Measurements from ENCODE around the gene DNAJB14. TPM values are rescaled to one million over a fixed set of nuclear protein-coding genes. Genes with fewer than 3 reads are reported as not detected.
A peak's percentile ranks its signal among the peaks of the same experiment; 100 is the strongest.

Gene DNAJB14
- total RNA-seq: 10 to 100 TPM; 18.4 to 64.9 (median 19.8) TPM

GRCh38 chr4:99946356-99947189 is at the start of gene DNAJB14:
Gene DNAJB14, minus strand, starts transcription at chr4:99946618. Its CDS starts 47 bp downstream, at chr4:99946571.
- peak within 1 kb of the TSS; percentile 94 for H3K4me3 ChIP-seq (ENCODE audit: low read depth, poor library complexity, severe bottlenecking)
- peak; percentile 60 to 95 for DNase-seq (ENCODE audit: low spot score in 2 of 2)
- intact Hi-C loops (cut with DNase I; ENCODE audit: low total_unique reads): loop anchor here (10.0 kb wide), 1 partner anchor 52 kb away; the partner anchor contains the start of gene LAMTOR3
- WGBS, 2 donors: 0 to 2% methylated on average over 71 to 78 of the region's 87 CpGs
- TF ChIP-seq POLR2A (IDR thresholded peaks at IDR 0.05) (no peak), CTCF (IDR thresholded peaks at IDR 0.05) (no peak)

GRCh38 chr4:99991741-99992140 is 45.3 kb upstream of the DNAJB14 start:
- H3K4me3 ChIP-seq (ENCODE audit: low read depth, poor library complexity, severe bottlenecking): no peak overlapping the region
- DNase-seq (ENCODE audit: low spot score in 2 of 2): no peak
- TF ChIP-seq CTCF (IDR thresholded peaks at IDR 0.05) (no peak), POLR2A (IDR thresholded peaks at IDR 0.05) (no peak)
- WGBS, 2 donors: 46 to 47% methylated on average over 3 of the region's 3 CpGs
- intact Hi-C loops (cut with DNase I; ENCODE audit: low total_unique reads): no loop called here

- intact Hi-C loops (cut with DNase I; ENCODE audit: low total_unique reads): no loop called here
- no peak overlapping the region for H3K4me3 ChIP-seq (ENCODE audit: low read depth, poor library complexity, severe bottlenecking)
- DNase-seq (ENCODE audit: low spot score in 2 of 2): no peak
- TF ChIP-seq CTCF (IDR thresholded peaks at IDR 0.05) (no peak), POLR2A (IDR thresholded peaks at IDR 0.05) (no peak)
Measured at GRCh38 chr4:99987681-99988080, 41.3 kb upstream of the DNAJB14 start.

- intact Hi-C loops (cut with DNase I; ENCODE audit: low total_unique reads): no loop called here
- 88 to 91% methylated on average over 4 of the region's 4 CpGs for WGBS, 2 donors
- DNase-seq (ENCODE audit: low spot score in 2 of 2): no peak
Measured at GRCh38 chr4:99986792-99987191, 40.4 kb upstream of the DNAJB14 start.

GRCh38 chr4:99983289-99983943 is 37.0 kb upstream of the DNAJB14 start:
- H3K4me3 ChIP-seq (ENCODE audit: low read depth, poor library complexity, severe bottlenecking): no peak overlapping the region
- DNase-seq (ENCODE audit: low spot score in 2 of 2): no peak
- WGBS, 2 donors: 73 to 78% methylated on average over 4 of the region's 4 CpGs
- no peak for TF ChIP-seq POLR2A (IDR thresholded peaks at IDR 0.05)
- TF ChIP-seq CTCF (IDR thresholded peaks at IDR 0.05): no peak
- intact Hi-C loops (cut with DNase I; ENCODE audit: low total_unique reads): no loop called here

More at GRCh38 chr4:99986792-99987191, 40.4 kb upstream of the DNAJB14 start:
- no peak overlapping the region for H3K4me3 ChIP-seq (ENCODE audit: low read depth, poor library complexity, severe bottlenecking)
- TF ChIP-seq CTCF (IDR thresholded peaks at IDR 0.05) (no peak), POLR2A (IDR thresholded peaks at IDR 0.05) (no peak)

Measured in lower leg skin (tissue), 4 donors.